H1 (cell line): ENCODE measurements around the gene RAB14. TPM values are rescaled to one million over a fixed set of nuclear protein-coding genes. Genes with fewer than 3 reads are reported as not detected.

Source experiments
- ATF2 ChIP-seq: IDR thresholded peaks from 2 replicates; pipeline ENCODE4 v1.6.1; 2012; ENCODE audit warnings: low read length, inconsistent platforms
- BRCA1 ChIP-seq: IDR thresholded peaks from 2 replicates; pipeline ENCODE4 v1.6.1; 2012; ENCODE audit warnings: low read depth, low read length, improper control_type of control experiment
- CHD2 ChIP-seq: IDR thresholded peaks from 2 replicates; pipeline ENCODE4 v1.6.1; 2012; ENCODE audit warnings: low read length, improper control_type of control experiment
- CHD7 ChIP-seq: fragments of 300-600 bp; sonication (generic); IDR thresholded peaks from 2 replicates; pipeline ENCODE4 v1.7.1; 2012; ENCODE audit warnings: low read length, moderate library complexity, mild to moderate bottlenecking, inconsistent platforms; ENCODE audit not compliant: insufficient replicate concordance
- JUND ChIP-seq: IDR thresholded peaks from 2 replicates; pipeline ENCODE4 v1.6.1; 2011; ENCODE audit warnings: mild to moderate bottlenecking, improper control_type of control experiment, low read length
- PHF8 ChIP-seq: fragments of 200-600 bp; sonication (generic); conservative IDR thresholded peaks from 2 replicates; pipeline ENCODE4 v1.7.1; 2012; ENCODE audit warnings: low read depth, mild to moderate bottlenecking, inconsistent platforms, low read length, moderate library complexity
- POLR2AphosphoS5 ChIP-seq: IDR thresholded peaks from 2 replicates; pipeline ENCODE4 v1.6.1; 2011; ENCODE audit warnings: low read depth, low read length
- POU5F1 ChIP-seq: IDR thresholded peaks from 2 replicates; pipeline ENCODE4 v1.6.1; 2011; ENCODE audit warnings: low read depth, mild to moderate bottlenecking, low read length, moderate library complexity
- polyA plus RNA-seq, 7 experiments: library from polyadenylated mRNA; depleted of rRNA in 3 of 7; stranded (reverse) in 5 of 7; unstranded in 2 of 7; fragments of >200 nt in 5 of 7; fragments of 200-250 nt in 2 of 7; gene quantifications; 1 replicate in 5 of 7; 2 replicates in 1 of 7; 4 replicates in 1 of 7; pipeline versions ENCODE4 v1.2.1 to v1.2.3, GENCODE V29; 2011 to 2013; ENCODE audit warnings: missing spikeins in 2 of 7, mixed read lengths in 2 of 7
- total RNA-seq: library from RNA; stranded (reverse); fragmentation: NEBNext Ultra II Directional; extraction: Animal tissue kit (Norgen Biotek cat#: 25700); gene quantifications from 2 replicates; pipeline ENCODE4 v1.2.1, GENCODE V29; 2021

Gene RAB14
- total and polyA plus RNA-seq, 2 of the 8 experiments (the other 6 are each of a cell fraction or from before 2014, with no cell fraction given) = 9.1 to 44.8 TPM

DNA sequence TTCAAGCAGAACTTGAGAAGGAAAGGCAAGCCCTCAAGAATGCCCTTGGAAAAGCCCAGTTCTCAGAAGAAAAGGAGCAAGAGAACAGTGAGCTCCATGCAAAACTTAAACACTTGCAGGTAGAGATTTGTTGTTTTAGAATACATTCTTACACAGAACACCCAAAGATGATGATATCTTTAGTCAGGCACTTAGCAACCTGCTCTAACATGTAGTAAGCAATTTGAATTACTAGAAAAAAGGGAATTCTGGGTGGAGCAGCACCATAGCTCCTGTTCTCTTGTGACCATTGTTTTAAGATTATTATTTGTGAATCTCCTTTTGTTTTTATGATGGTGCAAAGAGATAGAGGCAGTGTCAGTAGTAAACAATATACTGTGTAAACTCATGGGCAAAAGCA, 63.1 kb downstream of the RAB14 start (continued):
- no peak for TF ChIP-seq CHD7
- TF ChIP-seq BRCA1 = no peak
- no peak for TF ChIP-seq ATF2
- no peak for TF ChIP-seq POU5F1
- no peak for TF ChIP-seq JUND
- TF ChIP-seq POLR2AphosphoS5 = no peak
- no peak for TF ChIP-seq CHD2
- TF ChIP-seq PHF8 = no peak
